Activated CD4-positive, alpha-beta memory T cell treated with anti-CD3 and anti-CD28 coated beads, Interleukin-2, amount 10 ng/mL, durations not matched to agents 7 days and 5 days (primary cell): ENCODE data around the gene HGS. TPM values are rescaled to one million over a fixed set of nuclear protein-coding genes. Genes with fewer than 3 reads are reported as not detected.
A peak's percentile ranks its signal among the peaks of the same experiment; 100 is the strongest.

Source experiments
- CTCF ChIA-PET: fragments of 350-600 bp; sonication (Branson Sonifier 250); formaldehyde crosslinking; loops from one replicate; lab custom pipeline; 2021; ENCODE audit warnings: antibody characterized with exemption, inconsistent platforms; lab: Charles Lee
- POLR2A ChIA-PET: fragments of 350-600 bp; sonication (Branson Sonifier 250); formaldehyde crosslinking; loops from one replicate; lab custom pipeline; 2021; ENCODE audit warnings: antibody characterized with exemption; lab: Charles Lee
- DNase-seq: peaks from one replicate; pipeline ENCODE4 v3.0.0-alpha.2; 2020
- H3K27ac Mint-ChIP-seq: one replicate; pipeline ENCODE4 v1.8.0; 2021; ENCODE audit warnings: mild to moderate bottlenecking, mixed read lengths
- H3K27me3 Mint-ChIP-seq: one replicate; pipeline ENCODE4 v1.8.0; 2021; ENCODE audit warnings: mixed read lengths
- H3K36me3 Mint-ChIP-seq: one replicate; pipeline ENCODE4 v1.8.0; 2021; ENCODE audit warnings: low read depth, mixed read lengths
- H3K4me1 Mint-ChIP-seq: one replicate; pipeline ENCODE4 v1.8.0; 2021; ENCODE audit warnings: mixed read lengths
- H3K4me3 Mint-ChIP-seq: one replicate; pipeline ENCODE4 v1.8.0; 2021; ENCODE audit warnings: mild to moderate bottlenecking, mixed read lengths
- H3K9me3 Mint-ChIP-seq: one replicate; pipeline ENCODE4 v1.8.0; 2021; ENCODE audit warnings: mixed read lengths
- total RNA-seq, 2 experiments: library from RNA; stranded (reverse); gene quantifications; one replicate each; pipeline ENCODE4 v1.2.3, GENCODE V29; 2021

HGS gene
- 100 to 1,000 TPM; 122 to 130 TPM for total RNA-seq

- Mint-ChIP-seq H3K27ac (peak within 1 kb of the TSS; percentile 90), H3K4me3 (peak within 1 kb of the TSS; percentile 86), H3K9me3 (no peaks in the 10 kb centered on the region), H3K4me1 (peaks cover 42% of the 10 kb centered on the region), H3K27me3 (no peaks in the 10 kb centered on the region), H3K36me3 (peaks cover 36% of the 10 kb centered on the region)
- CTCF ChIA-PET, result interaction anchor here (0.6 to 4.2 kb wide), 11 partner anchors 9 to 392 kb away, joined by 3 to 42 read pairs (median 5); partner anchors contain the start of genes CCDC137, MRPL12 and OXLD1
- peak; percentile 98 for DNase-seq
- POLR2A ChIA-PET, result interaction anchor here (0.6 to 4.7 kb wide), 26 partner anchors 8 to 813 kb away, joined by 3 to 111 read pairs (median 6); partner anchors contain the start of genes ACTG1, ARHGDIA, CCDC137 and FAAP100
Observed at GRCh38 chr17:81683584-81684441, at the start of gene HGS, which contains the start of gene ARL16. Gene HGS, plus strand, starts transcription at chr17:81684011. Its CDS starts 56 bp downstream, at chr17:81684067. Gene ARL16, minus strand, starts transcription at chr17:81683797. Its CDS starts 44 bp downstream, at chr17:81683753.

GRCh38 chr17:81635431-81635830, 48.4 kb upstream of the HGS start:
- Mint-ChIP-seq H3K27me3 (no peaks in the 10 kb centered on the region), H3K4me3 (peak overlapping the region; percentile 98), H3K9me3 (no peaks in the 10 kb centered on the region), H3K36me3 (peaks cover 16% of the 10 kb centered on the region), H3K27ac (peak overlapping the region; percentile 83), H3K4me1 (peaks cover 27% of the 10 kb centered on the region)
- ChIA-PET POLR2A (interaction anchor here (0.6 to 3.5 kb wide), 5 partner anchors 11 to 67 kb away, joined by 4 to 26 read pairs (median 8); partner anchors contain the start of genes CCDC137, MRPL12 and OXLD1), CTCF (interaction anchor here (1.2 kb wide), 1 partner anchor 384 kb away, joined by 3 read pairs; no protein-coding TSS in a partner anchor)
- DNase-seq, result no peak

GRCh38 chr17:81635973-81636504, 47.8 kb upstream of the HGS start:
- peaks cover 27% of the 10 kb centered on the region for H3K4me1 Mint-ChIP-seq
- CTCF ChIA-PET, result interaction anchor here (1.0 to 1.2 kb wide), 2 partner anchors 35 to 384 kb away, joined by 3 to 4 read pairs; no protein-coding TSS in a partner anchor
- H3K27me3 Mint-ChIP-seq, result no peaks in the 10 kb centered on the region

GRCh38 chr17:81636505-81637288, 47.1 kb upstream of the HGS start, which contains the start of the genes NPLOC4 and TSPAN10:
Gene NPLOC4, minus strand, starts transcription at chr17:81637112. Its CDS starts 182 bp downstream, at chr17:81636930.
Gene TSPAN10, plus strand, starts transcription at chr17:81637196. Its CDS starts 5,217 bp downstream, at chr17:81642413.
- Mint-ChIP-seq H3K9me3 (no peaks in the 10 kb centered on the region), H3K4me3 (peak within 1 kb of the TSS; percentile 98), H3K27me3 (no peaks in the 10 kb centered on the region), H3K36me3 (peaks cover 12% of the 10 kb centered on the region), H3K4me1 (peaks cover 23% of the 10 kb centered on the region), H3K27ac (peak within 1 kb of the TSS; percentile 83)
- ChIA-PET POLR2A (interaction anchor here (1.1 to 3.5 kb wide), 8 partner anchors 12 to 66 kb away, joined by 4 to 26 read pairs (median 5); partner anchors contain the start of genes ARL16, CCDC137, HGS and MRPL12), CTCF (interaction anchor here (1.0 kb wide), 1 partner anchor 36 kb away, joined by 4 read pairs; no protein-coding TSS in a partner anchor)
- DNase-seq, result peak; percentile 81

More at GRCh38 chr17:81635973-81636504, 47.8 kb upstream of the HGS start:
- Mint-ChIP-seq H3K36me3 (peaks cover 16% of the 10 kb centered on the region), H3K27ac (peak overlapping the region; percentile 83), H3K9me3 (no peaks in the 10 kb centered on the region), H3K4me3 (peak overlapping the region; percentile 98)
- no peak for DNase-seq
- POLR2A ChIA-PET, result interaction anchor here (0.6 to 3.5 kb wide), 9 partner anchors 11 to 67 kb away, joined by 4 to 26 read pairs (median 4); partner anchors contain the start of genes ARL16, CCDC137, HGS and MRPL12

GRCh38 chr17:81638683-81639082, 45.1 kb upstream of the HGS start:
- Mint-ChIP-seq H3K36me3 (peaks cover 7% of the 10 kb centered on the region), H3K4me3 (peak overlapping the region; percentile 8), H3K4me1 (peaks cover 17% of the 10 kb centered on the region), H3K9me3 (no peaks in the 10 kb centered on the region), H3K27me3 (no peaks in the 10 kb centered on the region), H3K27ac (no peak overlapping the region)
- no peak for DNase-seq
- POLR2A ChIA-PET, result interaction anchor here (0.8 to 1.4 kb wide), 2 partner anchors 15 to 28 kb away, joined by 3 to 5 read pairs; partner anchors contain the start of genes CCDC137 and OXLD1
- CTCF ChIA-PET, result no interaction called here

GRCh38 chr17:81640011-81640410, 43.8 kb upstream of the HGS start:
- Mint-ChIP-seq H3K4me3 (no peak overlapping the region), H3K4me1 (peaks cover 15% of the 10 kb centered on the region), H3K27ac (no peak overlapping the region), H3K36me3 (peaks cover 7% of the 10 kb centered on the region), H3K9me3 (no peaks in the 10 kb centered on the region), H3K27me3 (no peaks in the 10 kb centered on the region)
- ChIA-PET CTCF (interaction anchor here (0.7 kb wide), 1 partner anchor 55 kb away, joined by 3 read pairs; no protein-coding TSS in a partner anchor), POLR2A (interaction anchor here (0.7 kb wide), 1 partner anchor 26 kb away, joined by 3 read pairs; no protein-coding TSS in a partner anchor)
- DNase-seq, result no peak

GRCh38 chr17:81641825-81642489, 41.9 kb upstream of the HGS start:
- H3K36me3 Mint-ChIP-seq, result no peaks in the 10 kb centered on the region
- ChIA-PET POLR2A (no interaction called here), CTCF (no interaction called here)
- H3K9me3 Mint-ChIP-seq, result no peaks in the 10 kb centered on the region
- DNase-seq, result no peak
- H3K4me1 Mint-ChIP-seq, result peaks cover 4% of the 10 kb centered on the region
- no peak overlapping the region for H3K4me3 Mint-ChIP-seq
- H3K27me3 Mint-ChIP-seq, result peaks cover 3% of the 10 kb centered on the region
- no peak overlapping the region for H3K27ac Mint-ChIP-seq

- no peaks in the 10 kb centered on the region for H3K36me3 Mint-ChIP-seq
- no peak for DNase-seq
- no peaks in the 10 kb centered on the region for H3K9me3 Mint-ChIP-seq
- peaks cover 18% of the 10 kb centered on the region for H3K27me3 Mint-ChIP-seq
- H3K4me1 Mint-ChIP-seq, result no peaks in the 10 kb centered on the region
- no peak overlapping the region for H3K4me3 Mint-ChIP-seq
- POLR2A ChIA-PET, result no interaction called here
- CTCF ChIA-PET, result no interaction called here
- no peak overlapping the region for H3K27ac Mint-ChIP-seq
Observed at GRCh38 chr17:81644496-81644895, 39.3 kb upstream of the HGS start.

GRCh38 chr17:81644976-81645952, 38.5 kb upstream of the HGS start:
- Mint-ChIP-seq H3K4me3 (no peak overlapping the region), H3K4me1 (no peaks in the 10 kb centered on the region), H3K36me3 (no peaks in the 10 kb centered on the region), H3K27me3 (peaks cover 18% of the 10 kb centered on the region), H3K9me3 (no peaks in the 10 kb centered on the region), H3K27ac (no peak overlapping the region)
- CTCF ChIA-PET, result no interaction called here
- POLR2A ChIA-PET, result no interaction called here
- no peak for DNase-seq

- H3K36me3 Mint-ChIP-seq, result no peaks in the 10 kb centered on the region
- CTCF ChIA-PET, result no interaction called here
- no peak for DNase-seq
- H3K27me3 Mint-ChIP-seq, result peaks cover 19% of the 10 kb centered on the region
- POLR2A ChIA-PET, result interaction anchor here (0.5 to 1.1 kb wide), 3 partner anchors 10 to 20 kb away, joined by 3 read pairs; partner anchors contain the start of genes CCDC137, OXLD1 and PDE6G
- no peak overlapping the region for H3K4me3 Mint-ChIP-seq
- peaks cover 3% of the 10 kb centered on the region for H3K4me1 Mint-ChIP-seq
- no peak overlapping the region for H3K27ac Mint-ChIP-seq
- no peaks in the 10 kb centered on the region for H3K9me3 Mint-ChIP-seq
Observed at GRCh38 chr17:81646869-81647600, 36.8 kb upstream of the HGS start.
